ENCODE measurements around the gene CHMP1B. TPM values are rescaled to one million over a fixed set of nuclear protein-coding genes. Genes with fewer than 3 reads are reported as not detected.

The CHMP1B gene
- total RNA-seq, 1 experiment from 2014 or later: 38.7 TPM

DNA sequence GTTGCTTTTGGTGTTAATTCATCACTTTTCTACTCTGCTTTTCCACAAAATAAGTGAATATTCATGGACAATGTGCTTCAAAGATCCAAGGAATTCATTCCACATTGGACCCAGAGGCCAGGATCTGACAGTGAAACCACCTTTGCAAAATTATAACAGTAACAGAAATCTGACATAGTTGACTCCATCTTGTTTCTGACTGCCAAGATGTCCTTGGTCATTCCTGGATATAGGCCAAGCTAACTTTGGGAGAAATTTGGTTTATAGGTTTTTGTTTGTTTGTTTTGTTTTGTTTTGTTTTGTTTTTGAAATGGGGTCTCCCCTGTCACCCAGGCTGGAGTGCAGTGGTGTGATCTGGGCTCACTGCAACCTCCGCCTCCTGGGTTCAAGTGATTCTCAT lies 46.6 kb downstream of the CHMP1B start:
- TF ChIP-seq, protein P1, sequence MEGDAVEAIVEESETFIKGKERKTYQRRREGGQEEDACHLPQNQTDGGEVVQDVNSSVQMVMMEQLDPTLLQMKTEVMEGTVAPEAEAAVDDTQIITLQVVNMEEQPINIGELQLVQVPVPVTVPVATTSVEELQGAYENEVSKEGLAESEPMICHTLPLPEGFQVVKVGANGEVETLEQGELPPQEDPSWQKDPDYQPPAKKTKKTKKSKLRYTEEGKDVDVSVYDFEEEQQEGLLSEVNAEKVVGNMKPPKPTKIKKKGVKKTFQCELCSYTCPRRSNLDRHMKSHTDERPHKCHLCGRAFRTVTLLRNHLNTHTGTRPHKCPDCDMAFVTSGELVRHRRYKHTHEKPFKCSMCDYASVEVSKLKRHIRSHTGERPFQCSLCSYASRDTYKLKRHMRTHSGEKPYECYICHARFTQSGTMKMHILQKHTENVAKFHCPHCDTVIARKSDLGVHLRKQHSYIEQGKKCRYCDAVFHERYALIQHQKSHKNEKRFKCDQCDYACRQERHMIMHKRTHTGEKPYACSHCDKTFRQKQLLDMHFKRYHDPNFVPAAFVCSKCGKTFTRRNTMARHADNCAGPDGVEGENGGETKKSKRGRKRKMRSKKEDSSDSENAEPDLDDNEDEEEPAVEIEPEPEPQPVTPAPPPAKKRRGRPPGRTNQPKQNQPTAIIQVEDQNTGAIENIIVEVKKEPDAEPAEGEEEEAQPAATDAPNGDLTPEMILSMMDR (conservative IDR thresholded peaks at IDR 0.05): no peak
- Histone ChIP-seq H2AFZ (ENCODE audit: low read length) (no peak overlapping the region), H3K14ac (ENCODE audit: insufficient read depth, low read length) (no peak overlapping the region), H3K56ac (ENCODE audit: insufficient read length, low read depth, low read length) (no peak overlapping the region), H3K79me1 (ENCODE audit: insufficient read depth, low read depth, low read length, poor library complexity, severe bottlenecking) (no peaks in the 10 kb centered on the region), H4K5ac (ENCODE audit: insufficient read length, low read depth, low read length) (no peak overlapping the region), H4K8ac (replicated peaks; ENCODE audit: insufficient read length, low read depth, low read length) (no peak overlapping the region), H3K18ac (ENCODE audit: insufficient read length, low read depth, low read length) (no peak overlapping the region), H3K4me1 (ENCODE audit: insufficient read depth, low read length) (peaks cover 4% of the 10 kb centered on the region; the same call in 1 of the 2 replicates), H3K23me2 (ENCODE audit: insufficient read length, low read depth, low read length, poor library complexity, severe bottlenecking) (no peaks in the 10 kb centered on the region), H3K4ac (ENCODE audit: low read depth, low read length) (no peak overlapping the region), H2BK20ac (ENCODE audit: low read depth, low read length, poor library complexity, severe bottlenecking) (no peak overlapping the region), H2BK120ac (ENCODE audit: low read depth, low read length, poor library complexity, severe bottlenecking) (no peak overlapping the region), H3K27me3 (ENCODE audit: insufficient read depth, low read length) (no peaks in the 10 kb centered on the region), H3K27ac (ENCODE audit: insufficient read length, low read depth, low read length) (no peak overlapping the region), H4K91ac (ENCODE audit: insufficient read length, low read depth, low read length) (no peak overlapping the region), H2AK5ac (ENCODE audit: insufficient read length, low read length) (no peak overlapping the region), H2BK5ac (ENCODE audit: insufficient read length, low read length) (no peak overlapping the region), H3K79me2 (ENCODE audit: insufficient read depth, low read length) (no peaks in the 10 kb centered on the region), H3K9me3 (ENCODE audit: control insufficient read depth, low read depth, low read length) (no peaks in the 10 kb centered on the region), H3K9ac (ENCODE audit: extremely low read depth, insufficient read length, low read length) (no peak overlapping the region), H3K23ac (ENCODE audit: insufficient read length, low read depth, low read length) (no peak overlapping the region), H3T11ph (ENCODE audit: low read length) (no peak overlapping the region), H3K4me2 (ENCODE audit: insufficient read depth, insufficient read length, low read length) (no peak overlapping the region), H2BK15ac (ENCODE audit: low read depth, low read length) (no peak overlapping the region), H4K20me1 (ENCODE audit: control insufficient read depth, insufficient read depth, insufficient read length) (no peaks in the 10 kb centered on the region), H2BK12ac (ENCODE audit: insufficient read length, low read depth, low read length) (no peak overlapping the region)
- no peak for DNase-seq
- no CpG with 5 or more reads among the region's 1 CpG for WGBS (ENCODE audit: extremely low coverage, insufficient read length, low lambda C conversion rate)
- H3K36me3 Mint-ChIP-seq (ENCODE audit: insufficient read depth in 1 of 3, low read depth in 3 of 3): peaks cover 0 to 33% (median 4%) of the 10 kb centered on the region in 3 experiments; a peak in 5 of 7 replicates
- no peak overlapping the region for H3K27ac Mint-ChIP-seq
- peaks cover 9 to 11% of the 10 kb centered on the region in 2 experiments for H3K4me1 Mint-ChIP-seq
- no peaks in the 10 kb centered on the region for H3K27me3 Mint-ChIP-seq (ENCODE audit: low read depth)
- H3K9me3 Mint-ChIP-seq: no peaks in the 10 kb centered on the region
- H3K4me3 Mint-ChIP-seq: no peak overlapping the region
